ENCODE data around the gene SLC10A1. TPM values are rescaled to one million over a fixed set of nuclear protein-coding genes. Genes with fewer than 3 reads are reported as not detected.

SLC10A1 gene
- polyA plus RNA-seq (not detected in 3 replicates), polyA minus RNA-seq (not detected in 3 replicates)
- polyA plus RNA-seq (2011; ENCODE audit: low read depth) = not detected
- not detected in 2 replicates for polyA plus RNA-seq (2011; cell fraction: cytosol; rRNA removed)
- not detected in 2 replicates for polyA plus RNA-seq (2011; cell fraction: nucleus; rRNA removed)
- polyA plus RNA-seq (2012; ENCODE audit: low replicate concordance) = 0.10 TPM in 1 of 2 replicates, not detected in the other
- not detected for polyA minus RNA-seq (2011; cell fraction: cytosol; rRNA and poly(A)+ RNA removed)
- not detected in 2 replicates for polyA minus RNA-seq (2011; cell fraction: nucleus; rRNA and poly(A)+ RNA removed)

DNA sequence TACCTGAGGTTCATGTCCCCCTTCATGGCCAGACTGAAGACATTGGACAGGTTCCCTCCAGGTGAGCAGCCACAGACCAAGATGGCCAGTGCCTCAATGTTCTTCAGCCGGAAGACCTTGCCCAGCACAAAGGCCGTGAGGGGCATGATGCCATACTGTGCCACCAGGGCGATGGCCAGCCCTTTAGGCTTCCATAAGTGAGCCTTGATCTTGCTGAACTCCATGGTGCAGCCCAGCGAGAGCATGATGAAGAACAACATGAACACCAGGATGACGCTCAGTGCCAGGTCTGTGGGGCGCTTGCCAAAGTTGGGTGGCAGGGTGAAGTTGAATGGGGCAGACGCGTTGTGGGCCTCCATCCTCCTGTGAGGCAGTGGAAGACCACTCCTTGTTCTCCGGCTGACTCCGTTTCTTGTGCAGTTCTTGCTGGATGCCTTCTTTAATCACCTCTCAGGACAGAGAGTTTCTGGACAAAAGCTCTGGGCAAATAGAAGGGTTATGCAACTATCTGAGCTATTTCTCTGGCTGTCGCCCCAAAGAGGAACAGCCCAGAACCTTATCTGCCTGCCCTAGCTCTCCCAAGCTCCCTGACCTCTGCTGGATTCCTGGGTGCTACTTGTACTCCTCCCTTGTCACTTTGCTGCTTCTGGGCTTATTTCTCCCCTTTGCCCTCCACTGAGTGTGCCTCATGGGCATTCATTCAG lies at the start of gene SLC10A1:
Gene SLC10A1 (minus strand): TSS at position 445 of the 704 bp plus-strand sequence. CDS start 86 bp downstream, at position 359.
- no peak for TF ChIP-seq EZH2 (IDR thresholded peaks at IDR 0.05; ENCODE audit: low read length)
- TF ChIP-seq, protein P1, sequence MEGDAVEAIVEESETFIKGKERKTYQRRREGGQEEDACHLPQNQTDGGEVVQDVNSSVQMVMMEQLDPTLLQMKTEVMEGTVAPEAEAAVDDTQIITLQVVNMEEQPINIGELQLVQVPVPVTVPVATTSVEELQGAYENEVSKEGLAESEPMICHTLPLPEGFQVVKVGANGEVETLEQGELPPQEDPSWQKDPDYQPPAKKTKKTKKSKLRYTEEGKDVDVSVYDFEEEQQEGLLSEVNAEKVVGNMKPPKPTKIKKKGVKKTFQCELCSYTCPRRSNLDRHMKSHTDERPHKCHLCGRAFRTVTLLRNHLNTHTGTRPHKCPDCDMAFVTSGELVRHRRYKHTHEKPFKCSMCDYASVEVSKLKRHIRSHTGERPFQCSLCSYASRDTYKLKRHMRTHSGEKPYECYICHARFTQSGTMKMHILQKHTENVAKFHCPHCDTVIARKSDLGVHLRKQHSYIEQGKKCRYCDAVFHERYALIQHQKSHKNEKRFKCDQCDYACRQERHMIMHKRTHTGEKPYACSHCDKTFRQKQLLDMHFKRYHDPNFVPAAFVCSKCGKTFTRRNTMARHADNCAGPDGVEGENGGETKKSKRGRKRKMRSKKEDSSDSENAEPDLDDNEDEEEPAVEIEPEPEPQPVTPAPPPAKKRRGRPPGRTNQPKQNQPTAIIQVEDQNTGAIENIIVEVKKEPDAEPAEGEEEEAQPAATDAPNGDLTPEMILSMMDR (optimal IDR thresholded peaks at IDR 0.05 in 1 of 3, IDR thresholded peaks at IDR 0.05 in 1 of 3, conservative IDR thresholded peaks at IDR 0.05 in 1 of 3; ENCODE audit: extremely low read depth in 1 of 3, insufficient read depth in 2 of 3, low read length in 3 of 3) = no peak
- no peaks in the 10 kb centered on the region for H3K27me3 ChIP-seq (ENCODE audit: control insufficient read depth, extremely low read depth, insufficient read depth, low read length)
- DNase-seq (ENCODE audit: low read depth, low spot score) (no peak), FAIRE-seq (no peak)
- no peaks in the 10 kb centered on the region for H3K9me3 ChIP-seq (ENCODE audit: control insufficient read depth, low read depth, low read length)
- no peaks in the 10 kb centered on the region for H3K4me1 ChIP-seq (ENCODE audit: control insufficient read depth, extremely low read depth, insufficient read depth, low read length)
- H3K79me2 ChIP-seq (ENCODE audit: control insufficient read depth, insufficient read depth, low read length) = no peaks in the 10 kb centered on the region
- H3K27ac ChIP-seq (ENCODE audit: control insufficient read depth, insufficient read depth, low read length) = no peak within 1 kb of the TSS
- H3K36me3 ChIP-seq (ENCODE audit: control insufficient read depth in 2 of 2, extremely low read depth in 1 of 2, insufficient read depth in 2 of 2, low read length in 2 of 2) = no peaks in the 10 kb centered on the region
- H3K9me1 ChIP-seq (ENCODE audit: control insufficient read depth, extremely low read depth, insufficient read depth, low read length) = no peaks in the 10 kb centered on the region
- dilution Hi-C loops (cut with MboI; ENCODE audit: extremely low pct_ligation_motif_present, low sequenced_read_pairs) = no loop called here
- H3K4me3 ChIP-seq (ENCODE audit: control insufficient read depth in 2 of 3, extremely low read depth in 1 of 3, insufficient read depth in 2 of 3, low read depth in 1 of 3, low read length in 3 of 3) = no peak within 1 kb of the TSS
- no peak within 1 kb of the TSS for H3K4me2 ChIP-seq (ENCODE audit: control insufficient read depth, extremely low read depth, insufficient read depth, low read depth, low read length)
- no peak within 1 kb of the TSS for H3K9ac ChIP-seq (ENCODE audit: control insufficient read depth, extremely low read depth, insufficient read depth, low read length)
- H2AFZ ChIP-seq (ENCODE audit: control insufficient read depth, low read length) = peak within 1 kb of the TSS; percentile 43
- no peaks in the 10 kb centered on the region for H4K20me1 ChIP-seq (ENCODE audit: control insufficient read depth, extremely low read depth, insufficient read depth, low read length)

DNA sequence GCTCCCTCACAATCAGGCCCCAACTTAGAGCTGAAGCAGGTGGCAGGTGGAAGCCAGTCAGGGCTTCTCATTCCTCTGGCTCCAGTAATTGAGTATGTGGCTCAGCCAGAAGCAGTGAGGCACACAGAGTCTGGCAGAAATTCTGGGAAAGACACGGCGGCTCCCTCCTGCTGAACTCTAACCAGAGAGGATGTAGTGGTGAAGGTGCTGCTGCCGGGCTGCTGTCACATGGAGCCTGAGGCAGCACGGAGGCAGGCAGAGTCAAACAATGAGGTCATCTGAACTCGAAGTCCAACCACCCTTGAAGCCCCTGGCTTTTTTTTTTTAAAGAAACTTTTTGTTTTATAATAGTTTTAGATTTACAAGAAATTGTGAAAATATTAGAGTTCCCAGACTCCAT lies 48.7 kb upstream of the SLC10A1 start:
- H3K27me3 ChIP-seq (ENCODE audit: control insufficient read depth, extremely low read depth, insufficient read depth, low read length) = peaks cover 11% of the 10 kb centered on the region
- H3K4me3 ChIP-seq (ENCODE audit: control insufficient read depth in 2 of 3, extremely low read depth in 1 of 3, insufficient read depth in 2 of 3, low read depth in 1 of 3, low read length in 3 of 3) = no peak overlapping the region
- FAIRE-seq = no peak
- H3K4me2 ChIP-seq (ENCODE audit: control insufficient read depth, extremely low read depth, insufficient read depth, low read depth, low read length) = no peak overlapping the region
- H3K36me3 ChIP-seq (ENCODE audit: control insufficient read depth in 2 of 2, extremely low read depth in 1 of 2, insufficient read depth in 2 of 2, low read length in 2 of 2) = no peaks in the 10 kb centered on the region
- dilution Hi-C loops (cut with MboI; ENCODE audit: extremely low pct_ligation_motif_present, low sequenced_read_pairs) = no loop called here
- DNase-seq (ENCODE audit: low read depth, low spot score) = no peak
- H3K9me1 ChIP-seq (ENCODE audit: control insufficient read depth, extremely low read depth, insufficient read depth, low read length) = no peaks in the 10 kb centered on the region
- TF ChIP-seq, protein P1 (optimal IDR thresholded peaks at IDR 0.05 in 1 of 3, IDR thresholded peaks at IDR 0.05 in 1 of 3, conservative IDR thresholded peaks at IDR 0.05 in 1 of 3; ENCODE audit: extremely low read depth in 1 of 3, insufficient read depth in 2 of 3, low read length in 3 of 3) = no peak
- TF ChIP-seq EZH2 (IDR thresholded peaks at IDR 0.05; ENCODE audit: low read length) = no peak
- H2AFZ ChIP-seq (ENCODE audit: control insufficient read depth, low read length) = no peak overlapping the region
- H3K9ac ChIP-seq (ENCODE audit: control insufficient read depth, extremely low read depth, insufficient read depth, low read length) = no peak overlapping the region
- no peaks in the 10 kb centered on the region for H3K79me2 ChIP-seq (ENCODE audit: control insufficient read depth, insufficient read depth, low read length)
- H4K20me1 ChIP-seq (ENCODE audit: control insufficient read depth, extremely low read depth, insufficient read depth, low read length) = no peaks in the 10 kb centered on the region
- no peaks in the 10 kb centered on the region for H3K4me1 ChIP-seq (ENCODE audit: control insufficient read depth, extremely low read depth, insufficient read depth, low read length)
- no peak overlapping the region for H3K27ac ChIP-seq (ENCODE audit: control insufficient read depth, insufficient read depth, low read length)
- H3K9me3 ChIP-seq (ENCODE audit: control insufficient read depth, low read depth, low read length) = no peaks in the 10 kb centered on the region

All from keratinocyte (primary cell).